Measurements from ENCODE around the gene GABRR3.

GABRR3 gene

DNA sequence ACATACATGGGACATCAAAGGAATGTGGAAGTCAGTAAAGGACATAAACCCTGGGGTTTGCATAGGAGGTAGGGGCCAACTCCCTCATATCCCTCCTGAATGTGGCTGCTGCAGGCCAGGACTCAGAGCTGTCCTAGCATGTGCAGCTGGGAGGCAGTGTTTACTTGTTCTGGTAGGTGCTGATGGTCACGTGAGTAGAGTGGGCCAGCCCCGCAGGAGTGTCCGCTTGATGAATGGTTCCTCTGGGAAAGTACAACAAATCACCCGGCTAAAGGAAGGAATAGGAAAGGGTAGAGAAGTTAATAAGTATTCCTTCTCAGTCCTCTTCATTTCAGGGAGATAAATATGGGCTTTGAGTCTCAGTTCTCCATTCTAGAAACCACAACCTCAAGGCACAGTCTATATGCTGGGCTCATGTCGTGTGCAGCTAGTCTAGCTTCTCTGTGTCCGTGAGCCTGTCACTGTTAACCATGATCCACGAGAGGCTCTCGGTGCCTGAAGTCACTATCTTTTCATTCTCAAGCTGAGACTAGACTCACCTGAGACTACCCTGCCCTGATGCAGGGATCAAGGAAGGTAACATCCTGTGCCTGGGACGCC is 80.8 kb downstream of the GABRR3 start:
- no peak for DNase-seq

DNA sequence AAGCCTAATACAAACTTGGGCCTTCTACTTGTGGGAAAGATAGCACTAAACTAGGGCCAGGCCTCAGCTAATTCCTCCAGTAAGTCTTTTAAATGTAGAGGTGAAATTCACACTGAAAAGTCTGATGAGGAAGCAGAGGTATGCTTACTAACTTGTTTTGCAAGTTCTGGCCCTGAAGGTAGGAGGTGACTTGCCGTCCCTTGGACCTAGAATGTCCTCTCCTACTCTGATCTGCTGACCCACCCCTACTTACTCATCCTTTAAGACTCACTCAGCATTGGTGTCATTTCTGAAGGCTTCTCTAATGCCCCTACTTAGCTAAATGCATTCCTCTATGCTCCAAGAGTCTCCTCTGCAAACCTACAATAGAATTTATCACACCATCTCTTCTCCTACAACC is 82.2 kb downstream of the GABRR3 start:
- DNase-seq = no peak

GRCh38 chr3:97952280-97952679 is 82.8 kb downstream of the GABRR3 start:
- DNase-seq = no peak

- no peak for DNase-seq
Observed at GRCh38 chr3:97950360-97950759, 84.8 kb downstream of the GABRR3 start.

DNA sequence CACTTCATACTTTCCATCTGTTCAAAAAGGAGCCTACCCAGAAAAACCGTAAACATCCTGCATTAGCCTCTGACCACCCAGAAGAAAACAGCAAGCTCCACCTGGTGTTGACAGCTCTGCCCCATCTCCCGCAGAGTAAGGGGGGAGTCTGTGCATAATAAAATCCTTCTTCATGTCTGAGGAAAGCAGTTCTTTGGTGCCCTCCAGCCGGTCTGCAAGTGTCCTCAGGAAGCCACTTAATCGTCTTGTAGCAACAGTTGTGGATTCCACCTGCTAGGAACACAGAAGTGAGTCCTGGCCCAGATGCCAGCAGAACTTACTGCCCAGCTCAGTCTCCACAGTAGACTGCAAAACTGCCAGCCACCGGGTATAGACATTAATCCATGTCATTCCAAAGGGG is 85.4 kb downstream of the GABRR3 start:
- no peak for DNase-seq

- DNase-seq = no peak
Observed at GRCh38 chr3:97949110-97949485, 86.0 kb downstream of the GABRR3 start.

DNA sequence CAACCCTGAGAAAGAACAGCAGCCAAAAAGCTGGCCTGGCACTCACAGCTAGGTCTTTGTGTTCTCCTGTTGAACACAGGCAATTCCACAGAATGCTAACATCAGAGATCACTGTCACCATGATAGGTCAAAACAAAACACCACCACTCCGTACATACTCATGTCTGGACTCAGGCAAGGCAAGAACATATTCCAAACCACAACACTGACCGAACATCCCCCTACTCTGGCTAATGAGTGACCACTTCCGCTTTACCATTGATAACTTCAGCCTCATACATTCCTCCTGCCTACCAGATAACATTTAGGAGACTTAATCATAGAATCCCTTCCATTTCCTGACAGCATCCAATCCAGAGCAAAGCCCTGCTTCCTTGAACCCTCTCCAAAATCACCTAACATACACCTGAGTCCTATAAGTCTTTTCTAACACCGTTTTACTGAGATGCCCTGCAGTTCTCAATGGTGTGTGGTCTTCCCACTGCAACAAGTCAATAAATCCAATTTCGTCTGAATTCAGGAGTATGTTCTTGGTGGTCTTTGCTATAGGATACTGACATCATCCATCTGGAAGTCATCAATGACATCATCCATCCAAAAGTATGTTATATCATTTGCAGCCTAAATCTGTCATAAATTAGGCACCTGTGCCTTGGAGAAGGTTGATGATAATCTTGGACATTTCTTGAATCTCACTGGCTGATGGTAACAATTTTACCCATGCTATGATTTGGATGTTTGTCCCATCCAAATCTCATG is 86.6 kb downstream of the GABRR3 start:
- no peak for DNase-seq

- no peak for DNase-seq
Observed at GRCh38 chr3:97942801-97943546, 92.1 kb downstream of the GABRR3 start.

DNA sequence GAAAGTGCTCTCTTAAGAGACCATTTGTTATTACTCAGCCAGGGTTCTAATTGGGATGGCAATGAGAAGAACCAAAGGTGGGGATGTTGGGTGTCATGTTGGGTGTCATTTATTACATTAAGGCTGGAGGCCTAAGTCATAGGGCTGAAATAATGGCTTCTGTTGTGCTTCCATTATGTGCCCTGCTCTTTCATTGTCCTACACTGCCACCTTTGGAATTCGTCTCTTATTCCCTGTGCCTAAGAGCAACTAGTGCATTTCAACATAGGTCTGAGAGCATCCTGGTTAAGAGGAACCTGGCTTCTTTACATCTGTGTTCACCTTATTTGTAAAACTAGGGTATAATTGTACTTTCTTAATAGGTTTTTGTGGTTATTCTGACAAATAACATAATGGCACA is 95.1 kb downstream of the GABRR3 start:
- DNase-seq = no peak

GRCh38 chr3:97939401-97939800 is 95.7 kb downstream of the GABRR3 start:
- no peak for DNase-seq

DNA sequence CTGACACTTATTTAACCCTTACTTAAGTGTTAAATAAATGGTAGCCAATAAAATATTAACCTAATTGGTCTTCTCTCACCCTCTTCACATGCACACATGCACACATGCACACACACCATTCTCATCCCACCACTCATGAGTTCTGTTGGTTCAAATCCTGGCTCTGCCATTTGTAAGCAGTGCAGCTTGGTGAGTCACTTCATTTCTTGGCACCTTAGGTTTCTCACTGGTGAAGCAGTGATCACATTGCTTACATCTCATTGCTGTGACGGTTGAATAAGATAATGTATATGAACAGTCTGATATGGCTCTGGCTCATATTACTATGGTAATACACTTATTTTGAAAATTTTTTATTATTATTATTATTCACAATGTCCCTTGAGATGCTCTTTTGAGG is 96.7 kb downstream of the GABRR3 start:
- DNase-seq = no peak

GRCh38 chr3:97937205-97937604 is 97.9 kb downstream of the GABRR3 start:
- DNase-seq = no peak

GRCh38 chr3:97935842-97936241 is 99.3 kb downstream of the GABRR3 start:
- DNase-seq = no peak

Measured in activated effector memory CD4-positive, alpha-beta T cell treated with anti-CD3 and anti-CD28 coated beads, Interleukin-2, amount 50 U/mL, for 16 hours (primary cell).